HG03045 (cell line): ENCODE data around the gene C3orf33.
"Not testable (repeated sequence)": the region's sequence is repeated elsewhere in the genome, so short reads cannot be mapped to it uniquely, and the experiment has no call there.

Experiments
- ATAC-seq: cut with Tn5 transposase; IDR thresholded peaks from one replicate; pipeline ENCODE4 v1.9.1; 2021; ENCODE audit warnings: mild to moderate bottlenecking, moderate library complexity; ENCODE audit not compliant: unreplicated experiment

The C3orf33 gene

GRCh38 chr3:155805802-155806618 is at the start of gene C3orf33:
Gene C3orf33, minus strand, starts transcription at chr3:155806278. Its CDS starts 26 bp downstream, at chr3:155806252.
- peak; percentile 98 for ATAC-seq

GRCh38 chr3:155854141-155854940 is 48.3 kb upstream of the C3orf33 start, which contains the start of gene SLC33A1:
Gene SLC33A1, minus strand, starts transcription at chr3:155854427. Its CDS starts 430 bp downstream, at chr3:155853997.
- peak; percentile 94 for ATAC-seq

GRCh38 chr3:155853214-155854140 is 47.4 kb upstream of the C3orf33 start:
- peak; percentile 7 for ATAC-seq

GRCh38 chr3:155852341-155852740 is 46.3 kb upstream of the C3orf33 start:
- ATAC-seq: no peak

GRCh38 chr3:155849404-155849803 is 43.3 kb upstream of the C3orf33 start:
- not testable (repeated sequence) for ATAC-seq

- ATAC-seq: no peak
These were observed 41.9 kb upstream of the C3orf33 start for GRCh38 chr3:155847993-155848392.

GRCh38 chr3:155846119-155846518 is 40.0 kb upstream of the C3orf33 start:
- ATAC-seq: no peak

GRCh38 chr3:155843569-155843968 is 37.5 kb upstream of the C3orf33 start:
- ATAC-seq: no peak

GRCh38 chr3:155835341-155836071 is 29.4 kb upstream of the C3orf33 start:
- ATAC-seq: no peak

GRCh38 chr3:155828490-155829098 is 22.5 kb upstream of the C3orf33 start:
- ATAC-seq: not testable (repeated sequence)

GRCh38 chr3:155815030-155815545 is 9.0 kb upstream of the C3orf33 start:
- no peak for ATAC-seq

- not testable (repeated sequence) for ATAC-seq
These were observed 7.1 kb upstream of the C3orf33 start for GRCh38 chr3:155813224-155813623.

- no peak for ATAC-seq
These were observed 3.1 kb upstream of the C3orf33 start for GRCh38 chr3:155809181-155809580.

- no peak for ATAC-seq
These were observed 1.7 kb upstream of the C3orf33 start for GRCh38 chr3:155807823-155808222.

- peak; percentile 54 for ATAC-seq
These were observed 775 bp downstream of the C3orf33 start for GRCh38 chr3:155805204-155805801.

- no peak for ATAC-seq
These were observed 1.8 kb downstream of the C3orf33 start for GRCh38 chr3:155804323-155804722.

- ATAC-seq: no peak
These were observed 13.5 kb downstream of the C3orf33 start for GRCh38 chr3:155792532-155792931.

GRCh38 chr3:155791190-155791589 is 14.9 kb downstream of the C3orf33 start:
- ATAC-seq: no peak
